Nucleus accumbens (tissue), 56 donors: Measurements from ENCODE around the gene GFOD1.
"Not testable (repeated sequence)": the region's sequence is repeated elsewhere in the genome, so short reads cannot be mapped to it uniquely, and the experiment has no call there.

Experiments
- DNase-seq, 56 donors: peaks; one replicate each; lab custom pipeline; 2025; lab: John Stamatoyannopoulos, UW

The GFOD1 gene

GRCh38 chr6:13447949-13448724 is 39.3 kb downstream of the GFOD1 start:
- DNase-seq = no peak

DNA sequence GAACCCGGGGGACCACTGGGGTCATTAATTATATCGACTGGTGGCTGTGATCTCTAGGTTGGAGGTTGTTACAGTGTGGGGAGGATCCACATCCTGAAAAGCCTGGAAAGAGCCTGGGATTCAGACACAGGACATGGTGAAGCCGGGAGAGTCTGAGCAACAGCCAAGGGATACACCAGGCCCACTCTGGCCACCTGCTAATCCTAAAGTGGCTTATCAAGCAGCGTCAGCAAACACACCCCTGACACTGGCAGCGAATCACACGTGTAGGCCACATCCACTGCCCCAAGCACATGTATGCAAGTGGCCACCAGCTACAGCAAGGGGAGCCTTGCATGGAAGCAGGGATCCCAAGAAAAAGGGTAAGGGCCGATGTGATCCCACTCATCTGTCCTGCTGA is 41.0 kb downstream of the GFOD1 start:
- DNase-seq = no peak

- no peak for DNase-seq
These were observed 41.7 kb downstream of the GFOD1 start for GRCh38 chr6:13445744-13446115.

- DNase-seq = peak in 14 of 56 donors; percentile 10 to 54 (median 27)
These were observed 42.2 kb downstream of the GFOD1 start for GRCh38 chr6:13445005-13445743.

DNA sequence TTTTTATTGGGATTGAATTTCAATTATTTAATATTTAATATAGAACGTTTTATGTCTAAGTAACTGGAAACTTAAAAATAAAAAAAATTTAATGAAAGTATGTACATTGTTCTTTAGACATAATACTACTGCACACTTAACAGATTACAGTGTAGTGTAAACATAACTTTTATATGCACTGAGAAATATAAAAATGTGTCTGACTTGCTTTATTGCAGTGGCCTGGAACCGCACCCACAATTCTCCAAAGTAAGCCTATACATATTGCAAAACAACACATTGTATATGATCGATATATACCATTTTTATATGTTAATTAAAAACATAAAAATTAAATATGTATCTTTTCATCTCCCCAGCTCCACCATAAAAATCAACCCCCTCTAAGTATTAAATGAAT is 42.8 kb downstream of the GFOD1 start:
- no peak for DNase-seq

DNA sequence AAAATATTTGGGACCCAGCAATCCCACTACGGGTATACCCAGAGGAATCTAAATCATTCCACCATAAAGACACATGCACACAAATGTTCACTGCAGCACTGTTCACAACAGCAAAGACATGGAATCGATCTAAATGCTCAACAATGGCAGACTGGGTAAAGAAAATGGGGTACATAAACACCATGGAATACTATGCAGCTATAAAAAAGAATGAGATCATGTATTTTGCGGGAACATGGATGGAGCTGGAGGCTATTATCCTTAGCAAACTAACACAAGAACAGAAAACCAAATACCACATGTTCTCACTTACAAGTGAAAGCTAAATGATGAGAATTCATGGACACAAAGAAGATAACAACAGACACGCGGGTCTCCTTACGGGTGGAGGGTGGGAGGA is 43.4 kb downstream of the GFOD1 start:
- not testable (repeated sequence) for DNase-seq

- DNase-seq = no peak
These were observed 45.6 kb downstream of the GFOD1 start for GRCh38 chr6:13441778-13442177.

DNA sequence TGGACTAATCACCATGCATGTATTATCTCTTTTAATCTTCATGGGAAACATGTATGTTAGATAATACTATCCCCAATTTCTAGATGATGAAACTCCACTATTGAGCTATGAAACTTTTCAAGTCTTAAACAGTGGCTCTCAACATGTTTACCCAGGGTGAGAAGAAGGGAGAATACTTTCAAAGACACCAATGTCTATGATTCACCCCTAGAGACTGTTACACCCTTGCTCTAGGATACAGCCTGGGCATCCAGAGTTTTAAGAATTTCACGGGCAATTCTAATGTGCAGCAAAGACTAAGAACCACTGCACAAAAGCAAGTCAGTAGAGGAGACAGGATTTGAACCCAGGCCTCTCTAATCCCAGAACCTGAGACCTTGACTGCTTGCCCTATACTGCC is 47.8 kb downstream of the GFOD1 start:
- DNase-seq = no peak

GRCh38 chr6:13438126-13438525 is 49.3 kb downstream of the GFOD1 start:
- DNase-seq = no peak

- no peak for DNase-seq
These were observed 50.0 kb downstream of the GFOD1 start for GRCh38 chr6:13437218-13437996.

- no peak for DNase-seq
These were observed 50.8 kb downstream of the GFOD1 start for GRCh38 chr6:13436399-13437217.

- no peak for DNase-seq
These were observed 51.7 kb downstream of the GFOD1 start for GRCh38 chr6:13435477-13436246.

DNA sequence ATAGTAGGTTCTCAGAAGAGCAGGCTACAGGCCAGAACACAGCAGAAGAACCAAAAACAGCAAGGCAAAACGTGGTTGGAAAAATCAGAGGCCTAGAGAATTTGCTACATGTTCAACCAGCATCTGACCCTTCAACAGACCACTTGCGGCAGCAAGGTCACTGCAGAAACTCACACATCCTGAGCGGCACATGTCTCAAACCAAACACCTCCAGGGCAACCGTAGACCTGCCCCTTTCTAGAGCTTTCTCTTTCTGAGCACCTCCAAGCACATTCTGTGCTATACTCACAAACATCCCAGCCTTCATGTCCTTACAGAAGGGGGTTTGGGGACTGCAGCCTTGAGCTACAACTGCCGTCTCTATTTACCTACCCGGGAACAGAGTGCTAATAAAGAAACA is 52.6 kb downstream of the GFOD1 start:
- no peak for DNase-seq

- not testable (repeated sequence) for DNase-seq
These were observed 53.1 kb downstream of the GFOD1 start for GRCh38 chr6:13434135-13434775.

GRCh38 chr6:13433709-13434121 is 53.7 kb downstream of the GFOD1 start:
- DNase-seq = no peak

- no peak for DNase-seq
These were observed 54.7 kb downstream of the GFOD1 start for GRCh38 chr6:13432526-13433184.

- peak in 2 of 56 donors; percentile 10 to 19 for DNase-seq
These were observed 55.4 kb downstream of the GFOD1 start for GRCh38 chr6:13431861-13432465.

DNA sequence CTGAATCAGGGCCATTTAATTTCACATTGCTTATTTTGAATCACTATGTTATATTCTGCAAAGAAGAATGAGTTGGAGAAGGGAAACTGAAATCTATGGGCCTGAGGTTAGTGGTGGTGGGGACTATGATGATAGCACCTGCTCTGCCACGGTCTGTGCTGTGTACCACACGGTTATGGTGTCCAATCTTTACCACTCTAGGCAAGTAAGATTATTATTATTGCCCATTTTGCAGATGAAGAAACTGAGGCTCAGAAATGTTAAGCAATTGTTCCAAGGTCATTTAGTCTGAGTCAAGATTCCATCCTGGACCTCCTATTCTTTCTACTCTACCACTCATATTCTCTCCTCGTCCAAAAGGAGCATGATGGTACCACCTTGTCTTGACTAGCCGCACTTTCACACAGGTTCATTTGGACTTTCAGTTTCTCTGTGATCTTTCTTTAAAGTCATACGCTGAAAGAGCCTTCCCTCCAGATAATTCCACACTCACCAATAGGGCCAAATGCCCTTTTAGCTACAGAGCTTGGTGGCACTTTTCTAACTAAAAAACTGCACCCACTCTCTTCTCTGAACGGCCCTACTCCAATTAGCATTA is 56.2 kb downstream of the GFOD1 start:
- DNase-seq = no peak
